ENCODE data around the gene ALLC.

DNA sequence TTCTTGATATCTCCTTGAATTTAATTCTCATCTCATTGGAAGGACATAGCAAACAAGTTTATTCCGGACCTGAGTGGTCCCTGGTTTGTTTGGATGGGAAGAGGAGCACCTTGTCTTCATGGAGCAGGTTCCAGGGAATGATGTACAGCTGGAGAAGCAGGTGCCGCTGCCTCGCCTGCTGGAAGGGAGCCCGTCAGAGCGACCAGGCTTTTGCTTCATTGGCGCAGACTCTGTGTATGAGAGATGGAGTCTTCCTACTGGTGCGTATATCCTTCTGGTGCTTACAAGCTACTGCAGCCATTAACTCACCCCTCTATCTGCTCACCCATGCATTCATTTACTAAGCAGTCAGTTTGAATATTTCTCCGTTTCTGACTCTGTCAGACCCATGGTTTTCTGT is 11.6 kb upstream of the ALLC start:
- no peak for TF ChIP-seq CTCF (IDR thresholded peaks at IDR 0.05)
- TF ChIP-seq POLR2AphosphoS5 (IDR thresholded peaks at IDR 0.05): no peak
- no peak for TF ChIP-seq POLR2A (IDR thresholded peaks at IDR 0.05)

All from transverse colon (tissue), 4 donors.